GM21737 (cell line): Measurements from ENCODE around the gene B3GALT6.
"Not testable (repeated sequence)": the region's sequence is repeated elsewhere in the genome, so short reads cannot be mapped to it uniquely, and the experiment has no call there.

Source experiments
- ATAC-seq: cut with Tn5 transposase; IDR thresholded peaks from one replicate; pipeline ENCODE4 v1.9.1; 2021; ENCODE audit warnings: mild to moderate bottlenecking, moderate library complexity; ENCODE audit not compliant: unreplicated experiment

B3GALT6 gene

GRCh38 chr1:1242461-1243265 lies 10.6 kb downstream of the B3GALT6 start:
- no peak for ATAC-seq

- ATAC-seq, result no peak
These were observed 11.2 kb downstream of the B3GALT6 start for GRCh38 chr1:1243266-1243660.

- ATAC-seq, result no peak
These were observed 11.8 kb downstream of the B3GALT6 start for GRCh38 chr1:1243807-1244191.

- no peak for ATAC-seq
These were observed 12.3 kb downstream of the B3GALT6 start for GRCh38 chr1:1244192-1244811.

- no peak for ATAC-seq
These were observed 13.3 kb downstream of the B3GALT6 start for GRCh38 chr1:1245178-1245816.

- no peak for ATAC-seq
These were observed 14.0 kb downstream of the B3GALT6 start for GRCh38 chr1:1245817-1246576.

GRCh38 chr1:1246577-1247340 lies 14.7 kb downstream of the B3GALT6 start, which contains the start of gene C1QTNF12:
TSS of gene C1QTNF12 (minus strand) at chr1:1246722. CDS start at chr1:1246690, 32 bp downstream.
- ATAC-seq, result no peak

- ATAC-seq, result no peak
These were observed 15.4 kb downstream of the B3GALT6 start for GRCh38 chr1:1247341-1247913.

- not testable (repeated sequence) for ATAC-seq
These were observed 16.2 kb downstream of the B3GALT6 start for GRCh38 chr1:1248009-1248913.

GRCh38 chr1:1250786-1251284 lies 18.8 kb downstream of the B3GALT6 start:
- no peak for ATAC-seq

- no peak for ATAC-seq
These were observed 21.3 kb downstream of the B3GALT6 start for GRCh38 chr1:1253314-1253713.

- no peak for ATAC-seq
These were observed 22.1 kb downstream of the B3GALT6 start for GRCh38 chr1:1253972-1254666.

GRCh38 chr1:1254667-1254998 lies 22.6 kb downstream of the B3GALT6 start:
- no peak for ATAC-seq

- no peak for ATAC-seq
These were observed 23.0 kb downstream of the B3GALT6 start for GRCh38 chr1:1255078-1255477.

- ATAC-seq, result no peak
These were observed 23.6 kb downstream of the B3GALT6 start for GRCh38 chr1:1255611-1256010.

GRCh38 chr1:1256956-1257871 lies 25.2 kb downstream of the B3GALT6 start:
- no peak for ATAC-seq

GRCh38 chr1:1259119-1259488 lies 27.1 kb downstream of the B3GALT6 start:
- ATAC-seq, result no peak
